HG03196 (cell line): ENCODE results near the gene CUBN.

ENCODE experiments used
- ATAC-seq: cut with Tn5 transposase; IDR thresholded peaks from one replicate; pipeline ENCODE4 v1.9.1; 2021; ENCODE audit not compliant: unreplicated experiment

Gene CUBN

GRCh38 chr10:16954280-16955030, 175.2 kb downstream of the CUBN start:
- no peak for ATAC-seq

GRCh38 chr10:16953270-16953669, 176.3 kb downstream of the CUBN start:
- no peak for ATAC-seq

- no peak for ATAC-seq
Observed at GRCh38 chr10:16952610-16953009, 177.0 kb downstream of the CUBN start.

- ATAC-seq: no peak
Observed at GRCh38 chr10:16952080-16952479, 177.5 kb downstream of the CUBN start.

- ATAC-seq: no peak
Observed at GRCh38 chr10:16950656-16951601, 178.7 kb downstream of the CUBN start.

- ATAC-seq: no peak
Observed at GRCh38 chr10:16949816-16950215, 179.8 kb downstream of the CUBN start.

- ATAC-seq: no peak
Observed at GRCh38 chr10:16948361-16948760, 181.2 kb downstream of the CUBN start.

GRCh38 chr10:16947069-16947468, 182.5 kb downstream of the CUBN start:
- no peak for ATAC-seq

GRCh38 chr10:16945593-16945992, 184.0 kb downstream of the CUBN start:
- no peak for ATAC-seq

- no peak for ATAC-seq
Observed at GRCh38 chr10:16944986-16945385, 184.6 kb downstream of the CUBN start.

- no peak for ATAC-seq
Observed at GRCh38 chr10:16944402-16944801, 185.2 kb downstream of the CUBN start.

- ATAC-seq: no peak
Observed at GRCh38 chr10:16943295-16944285, 186.0 kb downstream of the CUBN start.

- ATAC-seq: no peak
Observed at GRCh38 chr10:16942381-16943078, 187.1 kb downstream of the CUBN start.

- no peak for ATAC-seq
Observed at GRCh38 chr10:16941870-16942269, 187.7 kb downstream of the CUBN start.

GRCh38 chr10:16941067-16941466, 188.5 kb downstream of the CUBN start:
- ATAC-seq: no peak

- ATAC-seq: no peak
Observed at GRCh38 chr10:16938952-16939351, 190.7 kb downstream of the CUBN start.

GRCh38 chr10:16934461-16934860, 195.2 kb downstream of the CUBN start:
- ATAC-seq: no peak

- ATAC-seq: no peak
Observed at GRCh38 chr10:16933783-16934182, 195.8 kb downstream of the CUBN start.

- no peak for ATAC-seq
Observed at GRCh38 chr10:16931930-16932329, 197.7 kb downstream of the CUBN start.

- ATAC-seq: no peak
Observed at GRCh38 chr10:16930540-16930939, 199.1 kb downstream of the CUBN start.
